ENCODE measurements around the gene GABBR2.
A peak's percentile ranks its signal among the peaks of the same experiment; 100 is the strongest.

- TF ChIP-seq CTCF (IDR thresholded peaks at IDR 0.05) (peak; percentile 42), SIN3A (IDR thresholded peaks at IDR 0.05; ENCODE audit: borderline replicate concordance, insufficient read depth, low read depth, low read length) (no peak)
Observed at GRCh38 chr9:98523231-98523901, 185.4 kb downstream of the GABBR2 start.
